ENCODE data around the gene DLGAP3.
A peak's percentile ranks its signal among the peaks of the same experiment; 100 is the strongest.

Gene DLGAP3

GRCh38 chr1:34928699-34929496 is 552 bp downstream of the DLGAP3 start:
- DNase-seq: no peak

- DNase-seq: no peak
These were observed 1.3 kb downstream of the DLGAP3 start for GRCh38 chr1:34928066-34928696.

GRCh38 chr1:34927316-34927715 is 2.1 kb downstream of the DLGAP3 start:
- no peak for DNase-seq

GRCh38 chr1:34926894-34927293 is 2.6 kb downstream of the DLGAP3 start:
- DNase-seq: no peak

GRCh38 chr1:34926156-34926555 is 3.3 kb downstream of the DLGAP3 start:
- DNase-seq: no peak

GRCh38 chr1:34925730-34926129 is 3.7 kb downstream of the DLGAP3 start:
- DNase-seq: no peak

- peak; percentile 38 for DNase-seq
These were observed 4.5 kb downstream of the DLGAP3 start for GRCh38 chr1:34924759-34925555.

- DNase-seq: no peak
These were observed 6.0 kb downstream of the DLGAP3 start for GRCh38 chr1:34923490-34923889.

GRCh38 chr1:34918977-34919561 is 10.4 kb downstream of the DLGAP3 start:
- no peak for DNase-seq

GRCh38 chr1:34918386-34918976 is 11.0 kb downstream of the DLGAP3 start:
- DNase-seq: no peak

- DNase-seq: no peak
These were observed 12.4 kb downstream of the DLGAP3 start for GRCh38 chr1:34917017-34917416.

GRCh38 chr1:34916104-34916503 is 13.3 kb downstream of the DLGAP3 start:
- no peak for DNase-seq

- DNase-seq: no peak
These were observed 13.9 kb downstream of the DLGAP3 start for GRCh38 chr1:34915521-34915920.

- DNase-seq: no peak
These were observed 14.5 kb downstream of the DLGAP3 start for GRCh38 chr1:34914958-34915357.

- DNase-seq: no peak
These were observed 18.0 kb downstream of the DLGAP3 start for GRCh38 chr1:34911465-34911864.

- DNase-seq: no peak
These were observed 19.0 kb downstream of the DLGAP3 start for GRCh38 chr1:34910425-34910824.

- no peak for DNase-seq
These were observed 21.1 kb downstream of the DLGAP3 start for GRCh38 chr1:34908369-34908768.

- DNase-seq: no peak
These were observed 21.9 kb downstream of the DLGAP3 start for GRCh38 chr1:34907487-34908090.

GRCh38 chr1:34906756-34907155 is 22.7 kb downstream of the DLGAP3 start:
- no peak for DNase-seq

- DNase-seq: no peak
These were observed 23.2 kb downstream of the DLGAP3 start for GRCh38 chr1:34906222-34906621.

GRCh38 chr1:34905098-34905459 is 24.4 kb downstream of the DLGAP3 start:
- DNase-seq: no peak

GRCh38 chr1:34904236-34905097 is 25.0 kb downstream of the DLGAP3 start:
- no peak for DNase-seq
